HG03442 (cell line): ENCODE data around the gene KRT85.
"Not testable (repeated sequence)": the region's sequence is repeated elsewhere in the genome, so short reads cannot be mapped to it uniquely, and the experiment has no call there.

Experiments used
- ATAC-seq: cut with Tn5 transposase; IDR thresholded peaks from one replicate; pipeline ENCODE4 v1.9.1; 2021; ENCODE audit warnings: mild to moderate bottlenecking, moderate library complexity; ENCODE audit not compliant: unreplicated experiment

Gene KRT85

DNA sequence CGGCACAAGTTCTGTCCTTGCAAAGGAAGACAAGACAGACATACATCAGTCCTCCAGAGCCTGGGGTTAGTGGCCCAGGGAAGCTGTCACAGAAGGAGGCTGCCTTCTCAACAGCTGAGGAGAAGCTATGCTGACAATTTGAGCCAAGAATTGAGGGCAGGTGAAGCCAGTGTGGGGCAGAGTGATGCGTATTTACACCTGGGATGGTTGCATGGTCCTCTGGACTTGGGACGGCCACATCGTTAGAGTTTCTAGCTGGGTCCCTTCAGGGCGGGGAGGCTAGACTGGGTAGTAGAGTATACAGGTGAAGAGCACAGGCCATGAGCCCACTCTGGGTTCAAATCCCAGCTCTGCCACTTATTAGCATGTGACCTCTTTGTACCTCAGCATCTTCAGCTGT, 16.5 kb downstream of the KRT85 start:
- ATAC-seq, result no peak

DNA sequence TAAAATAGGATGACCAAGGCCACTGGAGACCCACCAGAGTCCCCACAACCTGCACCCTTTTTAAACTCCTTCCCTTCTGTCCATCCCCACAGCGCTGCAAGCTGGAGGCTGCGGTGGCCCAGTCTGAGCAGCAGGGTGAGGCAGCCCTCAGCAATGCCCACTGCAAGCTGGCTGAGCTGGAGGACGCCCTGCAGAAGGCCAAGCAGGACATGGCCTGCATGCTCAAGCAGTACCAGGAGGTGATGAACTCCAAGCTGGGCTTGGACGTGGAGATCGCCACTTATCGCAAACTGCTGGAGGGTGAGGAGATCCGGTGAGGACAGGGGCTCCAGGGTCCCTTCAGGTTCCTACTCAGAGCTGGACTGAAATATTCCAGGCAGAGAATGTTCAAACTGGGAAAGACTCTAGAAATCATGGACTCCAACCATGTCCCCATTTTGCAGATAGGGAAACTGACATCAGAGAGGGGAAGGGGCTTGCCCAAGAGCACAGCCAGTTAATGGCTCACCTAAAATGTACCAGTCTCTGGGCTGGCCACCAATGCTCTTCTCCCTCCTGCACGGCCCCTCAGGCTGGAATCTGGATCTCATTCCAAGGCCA, 17.2 kb downstream of the KRT85 start:
- no peak for ATAC-seq

DNA sequence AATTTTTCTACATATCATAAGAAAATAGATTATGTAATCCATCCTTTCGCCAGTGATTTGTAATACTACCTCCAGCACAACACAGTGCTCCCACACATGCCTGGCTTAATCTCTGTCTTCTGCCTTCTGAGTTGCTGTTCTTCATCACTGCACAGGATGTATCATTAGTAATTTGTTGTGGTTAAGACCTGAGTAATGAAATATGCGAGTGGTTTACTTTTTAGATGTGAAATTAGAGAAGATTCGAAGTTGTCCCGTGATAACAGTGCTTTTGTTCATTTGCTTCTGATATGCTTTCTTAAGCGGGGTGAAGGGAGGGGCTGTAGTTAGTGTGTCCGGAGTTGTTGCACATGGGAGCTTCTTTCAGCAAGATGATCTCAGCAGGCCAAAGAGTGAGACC, 18.1 kb downstream of the KRT85 start:
- ATAC-seq, result no peak

DNA sequence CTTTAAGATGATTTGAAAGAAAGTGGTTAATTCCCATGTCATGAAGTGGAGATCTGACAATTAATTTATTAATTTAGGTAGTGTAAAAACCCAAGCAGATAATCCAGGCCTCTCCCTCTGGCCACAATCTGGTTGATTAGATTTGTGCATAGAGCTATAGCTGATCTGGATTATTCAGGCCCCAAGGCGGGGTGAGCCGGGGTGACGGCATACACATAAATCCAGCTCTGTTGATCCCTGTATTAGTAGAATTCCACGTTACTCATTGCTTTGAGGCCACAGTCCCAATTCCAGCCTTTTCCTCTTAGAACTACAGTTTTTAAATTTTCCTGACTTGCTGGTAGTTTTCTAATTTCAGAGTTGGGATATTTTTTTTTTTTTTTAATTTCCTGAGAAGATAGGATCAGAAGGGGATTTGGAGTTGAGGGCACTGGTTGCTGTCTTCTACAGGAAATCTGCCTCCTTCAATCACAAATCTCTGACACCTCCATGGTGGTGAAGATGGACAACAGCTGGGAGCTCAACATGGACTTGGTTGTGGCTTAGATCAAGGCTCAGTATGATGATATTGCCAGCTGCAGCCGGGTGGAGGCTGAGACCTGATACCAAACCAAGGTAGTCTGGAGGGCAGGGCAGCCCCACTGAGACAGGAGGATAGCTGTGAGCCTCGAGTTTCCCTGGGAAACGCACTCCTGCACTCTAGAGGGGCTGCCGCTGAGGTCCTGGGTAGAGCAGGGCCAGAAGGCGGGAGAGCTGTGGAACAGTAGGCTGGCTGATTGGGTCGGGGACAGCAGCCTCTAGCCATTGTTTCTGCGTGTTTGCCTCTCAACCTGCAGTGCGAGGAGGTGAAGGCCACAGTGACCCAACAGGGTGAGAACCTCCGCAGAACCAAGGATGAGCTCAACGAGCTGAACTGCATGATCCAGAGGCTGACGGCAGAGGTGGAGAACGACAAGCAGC, 19.4 kb downstream of the KRT85 start:
- no peak for ATAC-seq

DNA sequence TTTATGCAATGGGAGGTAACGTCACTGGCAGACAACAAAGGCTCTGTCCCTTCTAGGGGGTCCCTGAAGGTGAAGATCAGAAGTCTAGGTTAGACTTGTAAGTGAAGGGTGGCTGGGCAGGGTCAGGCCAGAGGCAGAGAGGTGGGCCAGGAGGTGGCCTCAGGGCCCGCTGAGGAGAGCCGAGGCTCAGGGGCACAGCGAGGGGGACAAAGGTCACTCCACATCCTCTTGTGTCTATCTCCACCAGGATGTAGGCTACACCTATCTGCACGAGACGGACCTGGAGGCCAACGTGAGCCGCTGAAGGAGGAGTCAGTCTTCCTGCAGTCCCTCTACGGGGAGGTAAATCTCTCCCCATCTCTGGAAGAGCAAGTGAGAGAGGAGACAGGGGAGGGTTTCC, 20.3 kb downstream of the KRT85 start:
- ATAC-seq, result no peak

DNA sequence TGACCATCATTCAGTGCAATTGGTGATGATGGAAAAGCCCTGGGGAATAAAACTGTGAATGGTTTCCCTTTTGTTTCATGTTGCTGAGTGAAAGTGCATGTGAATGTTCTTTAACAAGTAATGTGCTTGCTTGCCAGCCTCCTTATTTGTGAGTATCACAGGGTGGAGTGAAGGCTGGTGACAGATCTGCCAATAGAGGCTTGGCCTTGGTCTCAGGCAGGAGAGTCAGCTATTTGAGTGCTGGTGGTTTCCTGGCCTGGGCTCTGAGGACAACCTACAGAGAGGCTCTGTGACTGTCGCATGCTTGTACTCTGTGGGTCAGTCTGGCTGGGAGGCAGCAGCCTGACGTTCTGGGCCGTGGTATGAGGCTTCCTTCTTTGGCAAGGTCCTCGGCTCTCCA, 20.7 kb downstream of the KRT85 start:
- ATAC-seq, result no peak

DNA sequence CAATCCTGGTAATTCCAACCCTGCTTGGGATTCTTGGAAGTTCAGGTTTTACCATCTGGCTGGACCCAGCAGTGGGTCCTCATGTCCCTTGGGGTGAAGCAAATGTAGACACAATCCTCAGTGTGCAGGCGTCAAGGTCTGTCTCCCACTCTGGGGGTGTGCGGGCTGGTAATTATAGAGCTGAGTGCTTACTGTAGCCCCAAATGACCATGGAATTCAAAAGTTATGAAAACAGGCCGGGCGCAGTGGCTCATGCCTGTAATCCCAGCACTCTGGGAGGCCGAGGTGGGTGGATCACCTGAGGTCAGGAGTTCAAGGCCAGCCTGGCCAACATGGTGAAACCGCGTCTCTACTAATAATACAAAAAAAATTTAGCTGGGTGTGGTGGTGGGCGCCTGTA, 22.2 kb downstream of the KRT85 start:
- ATAC-seq, result not testable (repeated sequence)

DNA sequence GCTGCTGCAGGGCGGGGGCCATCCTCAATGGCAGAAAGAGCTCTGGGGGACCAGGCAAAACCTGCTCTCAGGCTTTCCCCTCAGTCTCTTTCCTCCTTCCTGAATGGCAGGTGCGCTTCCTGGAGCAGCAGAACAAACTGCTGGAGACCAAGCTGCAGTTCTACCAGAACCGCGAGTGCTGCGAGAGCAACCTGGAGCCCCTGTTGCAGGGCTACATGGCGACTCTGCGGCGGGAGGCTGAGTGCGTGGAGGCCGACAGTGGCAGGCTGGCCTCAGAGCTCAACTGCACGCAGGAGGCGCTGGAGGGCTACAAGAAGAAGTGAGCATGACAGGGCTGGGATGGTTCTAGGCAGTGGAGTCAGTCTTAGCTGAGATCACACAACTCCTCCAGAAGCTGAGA, 23.2 kb downstream of the KRT85 start:
- no peak for ATAC-seq

DNA sequence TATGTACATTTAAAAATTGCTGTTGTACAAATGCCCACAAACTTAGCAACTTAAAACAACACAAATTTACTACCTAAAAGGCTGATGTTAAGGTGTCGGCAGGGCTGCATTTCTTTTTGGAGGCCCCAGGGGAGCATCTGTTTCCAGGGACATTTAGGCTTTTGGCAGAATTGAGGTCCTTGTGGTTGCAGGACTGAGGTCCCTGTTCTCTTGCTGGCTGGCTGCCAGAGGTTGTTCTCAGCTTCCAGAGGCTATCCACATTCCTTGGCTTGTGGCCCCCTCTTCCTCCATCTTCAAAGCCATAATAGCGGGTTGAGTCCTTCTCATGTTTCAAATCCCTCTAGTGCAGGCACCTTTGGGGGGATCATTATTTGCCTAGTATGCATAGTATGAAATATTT, 23.7 kb downstream of the KRT85 start:
- ATAC-seq, result no peak

DNA sequence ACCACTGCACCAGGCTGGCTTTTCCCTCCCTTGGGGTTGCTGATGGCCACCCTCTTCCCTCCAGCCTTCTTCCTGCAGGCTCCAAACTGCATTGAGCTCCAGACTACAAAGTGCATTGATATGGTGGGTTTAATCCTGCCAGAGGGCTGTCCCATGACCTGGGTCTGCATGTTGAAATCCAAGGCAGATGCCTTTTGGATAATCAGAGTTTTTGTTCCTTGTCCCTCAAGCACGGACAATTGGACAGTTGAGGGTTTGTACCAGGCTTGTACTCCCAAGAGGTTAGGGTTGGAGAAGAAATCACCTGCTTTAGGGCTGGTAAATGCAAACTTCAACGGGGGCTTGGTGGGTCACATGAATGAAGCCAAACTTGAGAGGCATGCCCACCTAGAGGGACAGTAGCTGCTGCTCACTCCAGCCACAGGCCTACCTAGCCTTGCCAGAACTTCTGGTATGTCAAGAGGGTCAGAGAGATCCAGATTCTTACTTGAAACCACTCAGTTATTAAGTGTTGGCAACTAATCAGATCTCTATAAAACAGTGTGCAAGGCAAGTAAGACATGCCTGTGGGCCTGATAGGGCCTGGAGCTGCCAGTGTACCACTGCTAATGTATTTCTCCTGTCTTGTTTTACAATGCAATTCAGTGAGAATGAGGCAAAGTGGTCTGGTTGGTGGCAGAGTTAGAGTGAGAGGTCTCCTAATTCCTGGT, 24.3 kb downstream of the KRT85 start:
- no peak for ATAC-seq

DNA sequence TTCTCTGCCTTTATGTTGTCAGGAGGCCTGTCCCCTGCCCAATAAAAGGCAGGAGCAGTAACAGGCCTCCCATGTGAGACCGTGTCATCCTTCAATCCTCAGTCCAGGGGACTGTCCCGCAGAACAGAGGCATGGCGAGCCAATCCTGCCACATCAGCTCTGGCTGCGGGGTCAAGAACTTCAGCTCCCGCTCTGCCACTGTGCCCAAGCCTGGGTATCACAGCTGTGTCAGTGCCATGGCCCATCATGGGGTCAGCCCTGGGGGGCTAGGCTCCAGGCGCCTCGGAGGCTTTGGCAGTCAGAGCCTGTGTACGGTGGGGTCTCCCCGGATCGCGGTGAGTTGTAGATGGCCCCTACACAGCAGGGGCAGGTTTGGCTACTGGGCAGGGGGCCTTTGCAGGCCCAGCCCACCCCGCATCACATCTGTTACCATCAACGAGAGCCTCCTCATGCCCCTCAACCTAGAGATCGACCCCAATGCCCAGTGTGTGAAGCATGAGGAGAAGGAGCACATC, 26.2 kb downstream of the KRT85 start:
- ATAC-seq, result no peak

DNA sequence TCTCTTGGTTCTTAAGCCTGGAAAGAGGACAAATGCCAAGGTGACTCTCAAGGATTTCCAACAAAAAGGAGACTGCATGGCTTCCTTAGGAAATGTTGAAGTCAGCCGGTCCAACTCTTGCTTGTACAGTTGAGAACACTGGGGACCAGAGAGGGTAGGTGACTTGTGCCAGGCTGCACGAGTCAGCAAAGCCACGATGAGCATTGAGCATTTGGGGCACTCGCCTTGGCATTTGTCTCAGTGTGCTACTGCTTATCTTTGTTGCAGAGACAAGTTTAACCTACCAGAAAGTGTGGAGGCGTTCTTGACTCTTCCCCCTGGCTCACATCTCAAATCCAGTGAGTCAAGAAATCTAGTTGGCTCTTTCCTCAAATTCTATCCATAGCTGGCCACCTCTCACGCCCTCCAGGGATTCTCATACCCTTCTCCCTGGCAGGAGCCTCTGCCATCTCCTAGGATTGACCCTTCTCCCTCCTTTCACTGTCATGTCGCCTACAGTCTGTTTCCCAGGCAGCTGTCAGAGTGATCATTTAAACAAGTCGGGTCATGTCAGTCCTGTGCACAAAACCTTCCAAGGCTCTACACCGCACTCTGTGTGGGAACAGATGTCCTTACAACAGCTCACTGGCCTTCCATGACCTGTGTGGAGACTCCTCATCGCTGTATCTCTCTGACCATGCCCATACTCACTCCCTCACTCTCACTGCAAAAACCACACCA, 28.9 kb downstream of the KRT85 start:
- ATAC-seq, result no peak

DNA sequence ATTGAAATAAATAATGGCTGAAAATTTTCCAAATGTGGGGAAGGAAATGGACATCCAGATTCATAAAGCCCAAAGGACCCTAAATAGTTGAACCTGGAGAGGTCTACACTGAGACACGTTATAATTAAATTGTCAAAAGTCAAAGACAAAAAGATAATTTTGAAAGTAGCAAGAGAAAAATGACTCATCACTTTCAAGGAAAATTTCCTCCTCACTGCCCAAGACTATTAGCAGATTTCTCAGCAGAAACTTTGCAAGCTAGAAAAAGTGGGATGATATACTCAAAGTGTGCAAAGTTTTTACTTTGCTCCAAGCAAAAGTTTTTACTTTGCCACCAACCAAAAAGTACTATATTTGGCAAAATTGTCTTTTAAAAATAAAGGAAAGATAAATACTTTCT, 30.2 kb downstream of the KRT85 start:
- ATAC-seq, result no peak

DNA sequence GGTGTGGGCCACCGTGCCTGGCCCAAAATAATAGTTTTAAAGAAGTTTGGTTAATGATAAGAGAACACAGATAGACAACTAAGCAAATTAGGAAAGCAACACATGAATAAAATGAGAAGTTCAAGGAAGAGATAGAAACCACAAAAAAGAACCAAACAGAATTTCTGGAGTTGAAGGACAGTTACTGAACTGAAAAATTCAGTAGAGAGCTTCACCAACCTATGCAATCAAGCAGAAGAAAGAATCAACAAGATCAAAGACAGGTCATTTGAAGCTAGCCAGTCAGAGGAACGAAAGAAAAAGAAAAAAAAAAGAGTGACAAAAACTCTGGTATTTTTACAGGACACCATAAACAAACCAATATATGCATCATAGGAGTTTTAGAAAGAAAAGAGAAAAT, 30.6 kb downstream of the KRT85 start:
- no peak for ATAC-seq

DNA sequence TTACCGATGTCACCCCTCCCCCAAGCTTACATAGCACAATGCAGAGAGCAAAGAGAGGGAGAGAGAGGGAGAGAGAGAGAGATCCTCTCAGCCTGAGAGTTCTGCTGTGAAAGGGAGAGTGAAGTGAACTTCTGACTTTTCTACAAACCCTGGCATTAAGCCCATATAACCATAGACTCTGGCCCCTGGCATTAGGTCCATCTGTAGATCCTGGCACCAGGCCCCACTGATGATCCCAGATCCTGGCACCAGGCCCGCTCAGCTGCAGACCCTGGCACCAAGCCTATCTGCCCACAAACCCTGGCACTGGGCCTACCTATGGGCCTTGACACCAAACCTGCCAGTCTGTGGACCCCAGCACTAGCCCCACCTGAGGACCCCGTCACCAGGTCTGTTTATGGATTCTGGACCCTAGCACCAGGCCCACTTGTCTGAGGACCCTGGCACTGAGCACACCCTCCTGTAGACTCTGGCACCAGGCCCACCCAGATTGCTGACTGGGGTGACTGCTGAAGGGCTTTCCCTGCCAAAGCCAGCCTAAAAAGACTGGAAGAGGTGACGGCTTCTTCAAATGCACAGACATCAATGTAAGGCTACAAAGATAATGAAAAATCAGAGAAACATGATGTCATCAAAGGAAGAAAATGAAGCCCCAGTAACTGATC, 31.6 kb downstream of the KRT85 start:
- no peak for ATAC-seq

DNA sequence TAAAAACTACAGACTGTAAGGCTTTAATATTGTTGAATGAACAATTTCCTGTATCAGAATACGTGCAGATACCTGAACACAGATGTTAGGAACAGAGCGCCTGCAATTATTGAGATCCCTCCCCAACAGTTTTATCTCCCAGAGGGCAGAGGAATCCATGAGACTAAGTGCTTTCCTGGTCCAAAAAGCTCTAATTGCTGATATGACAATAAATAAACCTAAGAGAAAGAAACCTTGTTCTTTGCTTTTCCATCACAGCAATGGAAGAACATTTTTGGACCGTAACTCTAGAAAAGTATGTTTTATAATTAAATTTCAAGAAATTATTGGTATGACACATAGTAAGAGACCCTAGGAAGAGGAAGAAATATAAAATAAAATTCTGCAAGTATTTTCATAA, 33.1 kb downstream of the KRT85 start:
- ATAC-seq, result no peak

DNA sequence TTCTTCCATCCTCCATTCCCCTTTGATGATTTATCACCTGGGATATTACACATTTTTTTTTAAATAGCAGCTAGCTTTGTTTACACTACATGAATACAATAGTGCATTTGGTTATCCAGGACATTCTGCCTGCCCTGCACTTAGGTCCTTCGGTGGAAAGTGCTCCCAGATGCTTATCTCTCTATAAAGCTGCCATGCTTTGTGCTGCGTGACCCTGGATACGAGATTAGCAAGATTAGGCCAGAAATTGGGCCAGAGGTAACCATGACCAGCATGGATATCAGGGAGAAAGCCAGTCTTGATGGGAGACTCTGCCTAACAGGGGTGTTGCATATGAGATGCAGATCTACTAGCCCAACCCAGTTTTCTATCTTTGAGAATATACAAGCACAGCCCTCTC, 34.0 kb downstream of the KRT85 start:
- no peak for ATAC-seq

DNA sequence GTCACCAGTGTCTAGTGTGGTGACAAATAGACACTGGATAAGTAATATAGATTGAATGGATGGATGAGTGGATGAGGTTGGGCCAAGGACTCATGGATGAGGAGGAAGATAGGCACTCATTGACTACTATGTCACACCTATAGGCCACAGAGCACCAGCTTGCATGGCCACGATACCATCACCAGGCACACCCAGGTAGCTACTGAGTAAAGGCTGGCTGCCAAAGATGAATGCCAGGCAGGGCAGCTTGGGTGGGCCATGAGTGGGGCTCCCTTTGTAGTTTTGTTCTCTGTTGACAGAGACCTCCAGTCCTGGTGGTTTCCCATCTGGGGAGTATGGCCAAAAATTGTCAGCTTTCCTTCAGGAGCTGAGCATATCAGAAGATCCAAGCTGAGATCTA, 34.9 kb downstream of the KRT85 start:
- no peak for ATAC-seq

DNA sequence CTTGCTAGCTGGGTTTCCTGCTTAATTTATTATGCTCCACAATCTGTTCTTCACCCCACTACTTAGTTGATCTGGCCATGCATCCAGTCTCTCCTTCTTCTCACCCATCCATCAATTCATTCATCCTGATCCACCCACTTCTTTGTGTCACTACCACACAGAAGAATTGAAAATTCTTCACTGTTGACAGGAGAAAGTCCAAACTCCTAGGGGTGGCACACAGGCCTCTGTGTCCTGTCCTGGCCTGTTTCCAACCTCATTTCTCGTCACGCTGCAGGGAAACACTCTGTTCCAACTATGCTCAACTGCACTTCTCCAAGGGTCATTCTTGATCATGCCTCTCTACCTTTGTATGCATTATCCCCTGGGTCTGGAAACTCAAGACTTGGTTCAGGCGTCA, 35.4 kb downstream of the KRT85 start:
- ATAC-seq, result no peak

DNA sequence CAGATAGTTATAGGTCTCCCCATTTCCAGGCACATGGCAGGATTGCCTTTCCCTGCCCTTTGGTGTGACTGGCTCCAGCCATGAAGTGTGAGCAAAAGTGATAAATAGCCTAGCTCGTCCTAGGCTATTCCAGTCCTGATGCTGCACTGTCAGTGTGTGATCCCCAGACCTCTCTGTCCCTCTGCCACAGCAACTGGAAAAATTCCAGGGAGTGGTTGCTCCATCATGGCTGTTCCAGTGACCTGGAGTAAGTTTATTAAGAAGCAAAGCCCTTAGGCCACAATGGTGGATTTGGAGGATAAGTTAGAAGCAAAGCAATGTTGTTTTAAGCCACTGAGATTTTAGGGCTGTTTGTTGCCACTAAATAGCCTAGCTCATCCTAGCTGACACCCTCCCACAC, 36.2 kb downstream of the KRT85 start:
- ATAC-seq, result no peak
